GM10248 (cell line): ENCODE results near the gene PEDS1.

Experiments
- CTCF ChIA-PET: fragments of 300-600 bp; sonication (Branson Sonifier 250); formaldehyde crosslinking; extraction: SDS; loops from one replicate; lab custom pipeline; 2021; ENCODE audit warnings: antibody characterized with exemption; lab: Yijun Ruan, JAX
- POLR2A ChIA-PET: fragments of 350-650 bp; sonication (Branson Sonifier 250); formaldehyde crosslinking; extraction: SDS; loops from one replicate; lab custom pipeline; 2020; ENCODE audit warnings: antibody characterized with exemption; lab: Yijun Ruan, JAX
- DNase-seq: peaks from one replicate; pipeline ENCODE4 v3.0.0; 2012; ENCODE audit errors: extremely low spot score
- TF ChIP-seq, protein P1 (sequence below): IDR thresholded peaks from 2 replicates; pipeline ENCODE4 v1.5.1; 2012; ENCODE audit warnings: mild to moderate bottlenecking, low read depth; ENCODE audit errors: extremely low read depth, missing control alignments, control extremely low read depth

Gene PEDS1

DNA sequence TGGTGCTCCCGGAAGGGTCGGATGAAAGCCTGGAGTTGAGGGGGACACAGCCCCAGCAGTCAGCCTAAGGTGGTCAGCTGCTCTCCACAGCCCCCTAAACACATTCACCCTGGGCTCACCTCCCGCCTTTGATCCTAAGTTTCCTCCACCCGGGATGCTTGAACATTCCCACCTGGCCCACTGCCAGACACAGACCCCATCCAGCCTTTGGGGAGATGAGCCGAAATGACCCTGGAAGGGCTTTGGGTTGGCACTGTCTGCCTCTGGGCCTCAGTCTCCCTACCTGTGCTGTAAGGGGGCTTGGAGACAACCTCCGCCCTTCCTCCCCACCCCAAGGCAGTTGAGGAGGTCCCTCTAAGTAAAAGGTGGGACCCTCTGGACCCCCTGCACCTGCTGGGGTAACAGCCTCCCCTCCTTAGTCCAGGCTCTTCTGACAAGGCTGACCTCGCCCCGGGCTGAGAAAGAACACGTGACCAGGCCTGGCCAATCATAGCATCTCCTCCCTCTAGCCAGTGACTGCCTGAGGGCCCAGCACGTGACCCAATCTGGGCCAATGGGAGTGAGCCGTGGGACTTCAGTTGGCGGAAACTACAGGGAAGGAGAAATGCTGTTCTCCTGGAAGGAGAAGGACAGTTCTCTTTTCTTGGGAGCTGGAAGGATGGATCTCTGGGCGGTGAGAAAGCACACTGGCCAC is 23.7 kb downstream of the PEDS1 start:
- POLR2A ChIA-PET = no interaction called here
- TF ChIP-seq, protein P1, sequence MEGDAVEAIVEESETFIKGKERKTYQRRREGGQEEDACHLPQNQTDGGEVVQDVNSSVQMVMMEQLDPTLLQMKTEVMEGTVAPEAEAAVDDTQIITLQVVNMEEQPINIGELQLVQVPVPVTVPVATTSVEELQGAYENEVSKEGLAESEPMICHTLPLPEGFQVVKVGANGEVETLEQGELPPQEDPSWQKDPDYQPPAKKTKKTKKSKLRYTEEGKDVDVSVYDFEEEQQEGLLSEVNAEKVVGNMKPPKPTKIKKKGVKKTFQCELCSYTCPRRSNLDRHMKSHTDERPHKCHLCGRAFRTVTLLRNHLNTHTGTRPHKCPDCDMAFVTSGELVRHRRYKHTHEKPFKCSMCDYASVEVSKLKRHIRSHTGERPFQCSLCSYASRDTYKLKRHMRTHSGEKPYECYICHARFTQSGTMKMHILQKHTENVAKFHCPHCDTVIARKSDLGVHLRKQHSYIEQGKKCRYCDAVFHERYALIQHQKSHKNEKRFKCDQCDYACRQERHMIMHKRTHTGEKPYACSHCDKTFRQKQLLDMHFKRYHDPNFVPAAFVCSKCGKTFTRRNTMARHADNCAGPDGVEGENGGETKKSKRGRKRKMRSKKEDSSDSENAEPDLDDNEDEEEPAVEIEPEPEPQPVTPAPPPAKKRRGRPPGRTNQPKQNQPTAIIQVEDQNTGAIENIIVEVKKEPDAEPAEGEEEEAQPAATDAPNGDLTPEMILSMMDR = no peak
- CTCF ChIA-PET = interaction anchor here (0.6 to 1.9 kb wide), 4 partner anchors 9 to 58 kb away, joined by 3 to 9 read pairs (median 4); no protein-coding TSS in a partner anchor
- DNase-seq = no peak

DNA sequence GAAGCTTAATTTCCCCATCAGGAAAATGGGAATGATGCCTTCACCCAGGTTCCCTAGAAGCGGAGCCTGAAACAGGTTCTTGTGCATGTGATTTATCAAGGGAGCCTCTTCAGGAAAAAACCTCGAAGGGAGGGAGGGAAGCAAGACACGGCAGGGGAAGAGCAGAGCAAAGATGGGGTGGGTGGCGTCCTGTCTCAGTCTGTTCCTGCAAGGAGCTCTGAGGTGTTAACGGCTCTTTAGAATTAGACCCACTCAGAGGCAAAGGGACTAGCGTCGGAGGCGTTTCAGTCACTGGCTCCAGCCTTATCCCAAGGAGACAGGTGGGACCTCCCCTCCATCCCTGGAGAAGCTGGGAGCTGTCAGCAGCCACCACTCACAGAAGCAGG is 25.0 kb downstream of the PEDS1 start:
- DNase-seq = no peak
- POLR2A ChIA-PET = no interaction called here
- TF ChIP-seq, protein P1 = no peak
- CTCF ChIA-PET = interaction anchor here (1.0 to 2.1 kb wide), 6 partner anchors 8 to 57 kb away, joined by 3 to 9 read pairs (median 5); no protein-coding TSS in a partner anchor

DNA sequence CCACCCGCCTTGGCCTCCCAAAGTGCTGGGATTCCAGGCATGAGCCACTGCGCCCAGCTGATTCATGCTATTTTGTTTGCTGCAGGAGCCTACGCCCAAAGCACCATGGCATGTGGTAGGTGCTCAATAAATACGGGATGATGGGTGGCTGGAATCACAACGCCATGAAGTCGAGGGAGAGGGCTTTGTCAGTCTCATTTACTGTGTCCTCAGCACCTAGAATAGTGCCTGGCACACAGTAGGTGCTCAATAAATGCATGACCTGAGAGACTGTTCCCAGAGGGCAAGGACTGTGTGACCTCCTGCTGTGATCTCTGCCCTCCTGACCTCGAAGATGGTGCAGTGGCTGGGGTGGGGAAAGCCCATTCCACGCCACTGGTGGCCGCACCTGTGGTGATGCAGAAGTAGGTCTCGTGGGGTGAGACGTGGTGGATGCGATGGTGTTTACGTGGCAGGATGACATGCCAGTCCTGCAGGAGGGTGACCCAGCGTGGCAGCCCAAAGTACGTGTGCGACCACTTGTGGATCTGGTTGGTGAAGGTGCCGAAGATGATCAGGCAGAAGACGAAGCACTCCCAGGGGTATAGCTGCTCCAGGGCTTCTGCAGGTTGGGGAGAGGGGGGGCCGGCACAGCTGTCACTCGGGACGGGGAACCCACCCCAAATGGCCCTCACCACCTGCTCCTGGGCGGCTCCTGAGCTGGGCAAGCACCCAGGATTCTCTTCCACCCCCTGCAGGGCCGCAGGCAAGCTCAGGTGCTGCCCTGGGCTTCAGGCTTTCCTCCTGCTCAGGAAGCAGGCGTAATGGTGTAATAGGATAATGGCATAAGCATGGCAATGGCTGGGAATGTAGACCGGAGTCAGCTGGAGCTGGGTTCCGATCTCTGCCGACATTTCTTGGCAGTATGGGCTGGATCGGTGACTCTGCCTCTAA is 25.7 kb downstream of the PEDS1 start:
- CTCF ChIA-PET = interaction anchor here (1.2 to 2.1 kb wide), 4 partner anchors 9 to 41 kb away, joined by 3 to 9 read pairs (median 6); no protein-coding TSS in a partner anchor
- DNase-seq = no peak
- POLR2A ChIA-PET = no interaction called here
- TF ChIP-seq, protein P1 = no peak

DNA sequence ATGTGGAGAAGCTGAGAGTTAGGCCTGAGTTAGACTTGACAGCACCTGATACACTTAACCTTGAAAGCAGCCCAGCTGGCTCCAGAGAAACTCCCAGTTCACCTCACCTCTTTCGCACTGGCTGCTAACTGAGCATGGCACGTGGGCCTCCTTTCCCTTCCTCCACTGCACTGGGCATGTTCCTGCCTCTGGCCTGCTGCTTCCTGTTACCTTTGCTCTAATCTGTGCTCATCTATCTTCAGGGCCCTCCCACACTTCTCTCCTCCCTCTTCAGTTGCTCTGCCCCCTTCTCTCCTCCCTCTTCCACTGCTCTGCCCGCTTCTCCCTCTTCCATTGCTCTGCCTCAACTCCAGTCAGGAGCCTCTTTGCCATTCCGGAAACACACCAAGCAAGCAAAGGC is 26.9 kb downstream of the PEDS1 start:
- ChIA-PET CTCF (interaction anchor here (1.8 to 1.9 kb wide), 2 partner anchors 13 to 52 kb away, joined by 6 read pairs; no protein-coding TSS in a partner anchor), POLR2A (interaction anchor here (0.6 kb wide), 1 partner anchor 463 kb away, joined by 3 read pairs; no protein-coding TSS in a partner anchor)
- TF ChIP-seq, protein P1 = no peak
- DNase-seq = no peak

DNA sequence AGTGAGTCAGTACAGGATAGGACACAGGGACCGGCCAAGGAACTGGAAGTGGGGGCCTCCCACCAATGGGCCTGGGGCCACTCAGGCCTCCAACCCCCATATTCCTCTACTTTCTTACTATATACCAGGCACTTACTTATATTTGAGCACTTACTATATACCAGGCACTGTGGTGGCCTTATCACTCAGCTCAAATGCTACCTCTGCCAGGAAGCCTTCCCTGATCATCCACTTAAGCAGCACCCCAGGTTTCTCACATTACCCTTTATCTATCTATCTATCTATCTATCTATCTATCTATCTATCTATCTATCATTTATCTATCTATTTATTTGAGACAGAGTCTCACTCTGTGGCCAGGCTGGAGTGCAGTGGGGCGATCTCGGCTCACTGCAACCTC is 28.2 kb downstream of the PEDS1 start:
- TF ChIP-seq, protein P1 = no peak
- no peak for DNase-seq
- CTCF ChIA-PET = interaction anchor here (1.8 to 5.7 kb wide), 3 partner anchors 9 to 54 kb away, joined by 6 to 29 read pairs (median 6); no protein-coding TSS in a partner anchor
- POLR2A ChIA-PET = no interaction called here

DNA sequence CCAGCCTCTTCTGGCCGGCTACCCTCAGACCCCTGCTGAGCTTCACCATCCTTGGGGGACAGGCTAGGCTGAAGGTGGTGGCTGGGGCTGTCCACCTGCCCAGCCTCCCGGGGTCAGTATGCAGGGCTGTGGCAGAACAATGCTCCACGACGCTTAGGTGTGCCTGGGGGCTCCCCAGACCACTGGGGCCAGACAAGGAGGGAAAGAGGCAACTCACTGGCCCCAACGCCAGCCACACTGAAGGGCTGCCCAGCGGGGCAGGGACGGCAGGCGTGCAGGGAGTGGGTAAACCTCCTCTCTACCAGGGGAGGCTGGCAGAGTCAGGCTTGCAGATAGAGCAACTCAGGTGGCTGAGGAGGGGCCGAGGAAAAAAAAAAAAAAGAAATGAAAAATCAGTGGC is 29.0 kb downstream of the PEDS1 start:
- no peak for DNase-seq
- TF ChIP-seq, protein P1 = no peak
- POLR2A ChIA-PET = no interaction called here
- CTCF ChIA-PET = interaction anchor here (1.0 to 5.7 kb wide), 3 partner anchors 9 to 39 kb away, joined by 3 to 29 read pairs (median 3); no protein-coding TSS in a partner anchor
